ENCODE results near the gene SH2D5. TPM values are rescaled to one million over a fixed set of nuclear protein-coding genes. Genes with fewer than 3 reads are reported as not detected.

Gene SH2D5
- polyA plus RNA-seq, 1 donor from 2014 or later = 14.1 TPM

DNA sequence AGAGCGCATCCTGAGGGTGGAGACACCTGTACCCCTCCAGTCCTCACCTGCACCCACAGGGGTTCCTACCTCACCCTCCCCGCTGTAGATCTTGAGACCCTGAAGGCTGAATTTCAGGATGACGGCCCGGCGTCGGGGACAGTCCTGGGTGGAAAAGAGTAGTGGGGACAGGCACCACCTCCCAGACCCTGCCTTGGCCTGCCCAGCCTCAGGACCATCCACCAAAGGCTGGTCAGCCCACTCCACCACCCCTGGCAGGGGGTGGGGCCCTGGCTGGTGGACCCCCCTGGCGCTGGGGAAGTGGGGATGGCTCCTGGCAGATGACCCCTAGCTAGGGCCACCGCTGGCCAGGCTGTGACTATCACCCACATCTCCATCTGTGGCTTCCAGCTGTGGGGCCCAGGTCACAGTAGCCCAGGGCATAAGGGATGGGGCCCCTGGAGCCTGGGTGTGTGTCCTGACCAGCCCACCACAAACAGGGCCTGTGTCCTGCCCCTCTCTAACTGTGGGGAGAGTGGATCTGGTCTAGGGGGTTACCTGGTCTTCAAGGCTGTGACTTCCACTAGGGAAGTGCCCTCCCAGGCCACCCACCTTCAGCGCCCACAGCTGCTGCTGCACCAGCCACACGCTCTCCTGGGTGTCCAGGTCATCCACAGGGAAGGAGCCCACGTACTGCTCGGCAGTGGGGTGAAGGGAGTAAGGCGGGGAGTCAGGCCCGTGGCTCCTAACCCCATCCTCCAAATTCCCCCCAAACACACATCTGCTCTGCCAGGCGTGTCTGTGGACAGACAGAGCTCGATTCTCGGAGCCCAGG lies 5.4 kb downstream of the SH2D5 start:
- H3K4me2 ChIP-seq (ENCODE audit: low read length) = no peak overlapping the region
- no peaks in the 10 kb centered on the region for H3F3A ChIP-seq (ENCODE audit: insufficient read depth, low read length, poor library complexity, severe bottlenecking)
- H2AFZ ChIP-seq (ENCODE audit: low read depth, low read length) = no peak overlapping the region
- H3K27me3 ChIP-seq (ENCODE audit: insufficient read depth, low read depth, low read length) = peaks cover 7% of the 10 kb centered on the region
- no peaks in the 10 kb centered on the region for H3K36me3 ChIP-seq (ENCODE audit: insufficient read depth, low read length)
- no peaks in the 10 kb centered on the region for H4K20me1 ChIP-seq (ENCODE audit: insufficient read depth)
- H3K9ac ChIP-seq (ENCODE audit: low read length) = no peak overlapping the region
- H3K27ac ChIP-seq (ENCODE audit: low read length) = no peak overlapping the region
- H3K4me3 ChIP-seq (ENCODE audit: low read length) = no peak overlapping the region
- no peaks in the 10 kb centered on the region for H3K9me3 ChIP-seq (ENCODE audit: low read length)
- H3K79me2 ChIP-seq (replicated peaks; ENCODE audit: insufficient read depth, low read length) = no peaks in the 10 kb centered on the region
- TF ChIP-seq TAF1 (IDR thresholded peaks at IDR 0.05; ENCODE audit: low read depth) (no peak), SMC3 (conservative IDR thresholded peaks at IDR 0.05; ENCODE audit: poor library complexity) (no peak), POLR2AphosphoS5 (IDR thresholded peaks at IDR 0.05) (no peak), EP300 (conservative IDR thresholded peaks at IDR 0.05; ENCODE audit: poor library complexity, severe bottlenecking) (no peak)
- TF ChIP-seq, protein P1, sequence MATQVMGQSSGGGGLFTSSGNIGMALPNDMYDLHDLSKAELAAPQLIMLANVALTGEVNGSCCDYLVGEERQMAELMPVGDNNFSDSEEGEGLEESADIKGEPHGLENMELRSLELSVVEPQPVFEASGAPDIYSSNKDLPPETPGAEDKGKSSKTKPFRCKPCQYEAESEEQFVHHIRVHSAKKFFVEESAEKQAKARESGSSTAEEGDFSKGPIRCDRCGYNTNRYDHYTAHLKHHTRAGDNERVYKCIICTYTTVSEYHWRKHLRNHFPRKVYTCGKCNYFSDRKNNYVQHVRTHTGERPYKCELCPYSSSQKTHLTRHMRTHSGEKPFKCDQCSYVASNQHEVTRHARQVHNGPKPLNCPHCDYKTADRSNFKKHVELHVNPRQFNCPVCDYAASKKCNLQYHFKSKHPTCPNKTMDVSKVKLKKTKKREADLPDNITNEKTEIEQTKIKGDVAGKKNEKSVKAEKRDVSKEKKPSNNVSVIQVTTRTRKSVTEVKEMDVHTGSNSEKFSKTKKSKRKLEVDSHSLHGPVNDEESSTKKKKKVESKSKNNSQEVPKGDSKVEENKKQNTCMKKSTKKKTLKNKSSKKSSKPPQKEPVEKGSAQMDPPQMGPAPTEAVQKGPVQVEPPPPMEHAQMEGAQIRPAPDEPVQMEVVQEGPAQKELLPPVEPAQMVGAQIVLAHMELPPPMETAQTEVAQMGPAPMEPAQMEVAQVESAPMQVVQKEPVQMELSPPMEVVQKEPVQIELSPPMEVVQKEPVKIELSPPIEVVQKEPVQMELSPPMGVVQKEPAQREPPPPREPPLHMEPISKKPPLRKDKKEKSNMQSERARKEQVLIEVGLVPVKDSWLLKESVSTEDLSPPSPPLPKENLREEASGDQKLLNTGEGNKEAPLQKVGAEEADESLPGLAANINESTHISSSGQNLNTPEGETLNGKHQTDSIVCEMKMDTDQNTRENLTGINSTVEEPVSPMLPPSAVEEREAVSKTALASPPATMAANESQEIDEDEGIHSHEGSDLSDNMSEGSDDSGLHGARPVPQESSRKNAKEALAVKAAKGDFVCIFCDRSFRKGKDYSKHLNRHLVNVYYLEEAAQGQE (IDR thresholded peaks at IDR 0.05; ENCODE audit: borderline replicate concordance) = no peak
- TF ChIP-seq, protein P2, sequence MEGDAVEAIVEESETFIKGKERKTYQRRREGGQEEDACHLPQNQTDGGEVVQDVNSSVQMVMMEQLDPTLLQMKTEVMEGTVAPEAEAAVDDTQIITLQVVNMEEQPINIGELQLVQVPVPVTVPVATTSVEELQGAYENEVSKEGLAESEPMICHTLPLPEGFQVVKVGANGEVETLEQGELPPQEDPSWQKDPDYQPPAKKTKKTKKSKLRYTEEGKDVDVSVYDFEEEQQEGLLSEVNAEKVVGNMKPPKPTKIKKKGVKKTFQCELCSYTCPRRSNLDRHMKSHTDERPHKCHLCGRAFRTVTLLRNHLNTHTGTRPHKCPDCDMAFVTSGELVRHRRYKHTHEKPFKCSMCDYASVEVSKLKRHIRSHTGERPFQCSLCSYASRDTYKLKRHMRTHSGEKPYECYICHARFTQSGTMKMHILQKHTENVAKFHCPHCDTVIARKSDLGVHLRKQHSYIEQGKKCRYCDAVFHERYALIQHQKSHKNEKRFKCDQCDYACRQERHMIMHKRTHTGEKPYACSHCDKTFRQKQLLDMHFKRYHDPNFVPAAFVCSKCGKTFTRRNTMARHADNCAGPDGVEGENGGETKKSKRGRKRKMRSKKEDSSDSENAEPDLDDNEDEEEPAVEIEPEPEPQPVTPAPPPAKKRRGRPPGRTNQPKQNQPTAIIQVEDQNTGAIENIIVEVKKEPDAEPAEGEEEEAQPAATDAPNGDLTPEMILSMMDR (IDR thresholded peaks at IDR 0.05; ENCODE audit: poor library complexity, severe bottlenecking) = no peak
- no peaks in the 10 kb centered on the region for H3K9me2 ChIP-seq (ENCODE audit: insufficient read depth, low read length)

DNA sequence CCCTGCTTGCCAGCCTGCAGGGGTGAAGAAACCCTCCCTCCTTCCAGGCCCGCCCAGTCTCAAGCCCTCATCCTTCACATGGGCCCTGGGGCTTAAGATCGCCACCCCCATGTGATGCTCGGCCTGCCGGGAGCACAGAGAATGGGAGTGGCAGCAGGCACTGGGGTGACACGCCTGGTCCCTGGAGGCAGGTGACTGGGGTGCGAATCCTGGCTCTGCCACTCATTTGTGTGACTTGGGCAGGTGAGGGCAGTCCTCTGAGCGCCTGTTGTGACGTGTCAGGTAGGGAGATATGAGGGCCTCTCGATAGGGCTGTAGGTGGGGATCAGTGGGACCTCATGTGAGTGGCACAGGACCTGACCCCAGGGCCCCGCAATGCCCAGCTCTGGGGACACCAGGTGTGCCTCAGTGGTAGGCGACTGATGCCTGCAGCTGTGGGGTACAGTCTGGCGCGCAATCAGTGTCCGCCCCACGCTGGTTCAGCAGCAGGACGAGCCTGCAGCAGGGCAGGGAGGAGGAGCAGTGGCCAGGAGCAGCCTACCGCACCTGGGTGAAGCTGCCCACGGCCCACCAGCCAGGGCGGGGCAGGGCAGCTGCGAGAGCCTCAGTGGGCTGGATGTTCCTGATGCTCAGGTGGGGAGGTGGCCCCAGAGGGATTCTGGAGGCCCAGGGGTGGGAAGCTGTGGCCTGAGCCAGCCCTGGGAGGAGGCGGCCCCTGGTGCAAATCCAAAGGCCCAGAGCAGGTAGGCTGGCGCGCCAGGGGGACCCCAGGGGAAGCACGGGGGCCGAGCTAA lies 6.2 kb downstream of the SH2D5 start:
- no peak overlapping the region for H2AFZ ChIP-seq (ENCODE audit: low read depth, low read length)
- no peak overlapping the region for H3K9ac ChIP-seq (ENCODE audit: low read length)
- TF ChIP-seq EP300 (conservative IDR thresholded peaks at IDR 0.05; ENCODE audit: poor library complexity, severe bottlenecking) = no peak
- no peak for TF ChIP-seq TAF1 (IDR thresholded peaks at IDR 0.05; ENCODE audit: low read depth)
- TF ChIP-seq, protein P1 (IDR thresholded peaks at IDR 0.05; ENCODE audit: borderline replicate concordance) = no peak
- TF ChIP-seq, protein P2 (IDR thresholded peaks at IDR 0.05; ENCODE audit: poor library complexity, severe bottlenecking) = no peak
- TF ChIP-seq SMC3 (conservative IDR thresholded peaks at IDR 0.05; ENCODE audit: poor library complexity) = no peak
- no peak for TF ChIP-seq MXI1 (conservative IDR thresholded peaks at IDR 0.05; ENCODE audit: poor library complexity, severe bottlenecking)

More for the DNA sequence above, 6.2 kb downstream of the SH2D5 start:
- H4K20me1 ChIP-seq (ENCODE audit: insufficient read depth) = no peaks in the 10 kb centered on the region
- H3F3A ChIP-seq (ENCODE audit: insufficient read depth, low read length, poor library complexity, severe bottlenecking) = no peaks in the 10 kb centered on the region
- peaks cover 4% of the 10 kb centered on the region for H3K27me3 ChIP-seq (ENCODE audit: insufficient read depth, low read depth, low read length)
- no peaks in the 10 kb centered on the region for H3K9me2 ChIP-seq (ENCODE audit: insufficient read depth, low read length)
- no peaks in the 10 kb centered on the region for H3K36me3 ChIP-seq (ENCODE audit: insufficient read depth, low read length)
- H3K4me3 ChIP-seq (ENCODE audit: low read length) = no peak overlapping the region
- H3K27ac ChIP-seq (ENCODE audit: low read length) = no peak overlapping the region
- H3K9me3 ChIP-seq (ENCODE audit: low read length) = no peaks in the 10 kb centered on the region
- H3K79me2 ChIP-seq (replicated peaks; ENCODE audit: insufficient read depth, low read length) = no peaks in the 10 kb centered on the region
- H3K4me2 ChIP-seq (ENCODE audit: low read length) = no peak overlapping the region
